GM18511 (cell line): ENCODE measurements around the gene CHRND.

Source experiments
- ATAC-seq: cut with Tn5 transposase; IDR thresholded peaks from one replicate; pipeline ENCODE4 v1.9.1; 2021; ENCODE audit warnings: mild to moderate bottlenecking, moderate library complexity; ENCODE audit not compliant: unreplicated experiment

The CHRND gene

GRCh38 chr2:232487385-232488096 lies 38.4 kb upstream of the CHRND start, which contains the start of gene ECEL1:
Gene ECEL1, minus strand, starts transcription at chr2:232487834. Its CDS starts 1,181 bp downstream, at chr2:232486653.
- no peak for ATAC-seq

GRCh38 chr2:232488097-232488711 lies 37.8 kb upstream of the CHRND start:
- no peak for ATAC-seq

GRCh38 chr2:232488721-232489300 lies 37.1 kb upstream of the CHRND start:
- no peak for ATAC-seq

- ATAC-seq, result no peak
These were observed 36.3 kb upstream of the CHRND start for GRCh38 chr2:232489516-232490220.

- ATAC-seq, result no peak
These were observed 35.5 kb upstream of the CHRND start for GRCh38 chr2:232490221-232491138.

GRCh38 chr2:232491139-232491780 lies 34.7 kb upstream of the CHRND start:
- no peak for ATAC-seq

- no peak for ATAC-seq
These were observed 33.6 kb upstream of the CHRND start for GRCh38 chr2:232492236-232492848.

- no peak for ATAC-seq
These were observed 32.8 kb upstream of the CHRND start for GRCh38 chr2:232492963-232493700.

GRCh38 chr2:232493701-232494474 lies 32.1 kb upstream of the CHRND start:
- ATAC-seq, result no peak

GRCh38 chr2:232494542-232494941 lies 31.4 kb upstream of the CHRND start:
- no peak for ATAC-seq

GRCh38 chr2:232495292-232495691 lies 30.7 kb upstream of the CHRND start:
- ATAC-seq, result no peak

- no peak for ATAC-seq
These were observed 29.3 kb upstream of the CHRND start for GRCh38 chr2:232496501-232497270.

- ATAC-seq, result no peak
These were observed 28.6 kb upstream of the CHRND start for GRCh38 chr2:232497348-232497747.

GRCh38 chr2:232498452-232498851 lies 27.5 kb upstream of the CHRND start:
- no peak for ATAC-seq

- ATAC-seq, result no peak
These were observed 24.6 kb upstream of the CHRND start for GRCh38 chr2:232501331-232501771.

- no peak for ATAC-seq
These were observed 24.1 kb upstream of the CHRND start for GRCh38 chr2:232501794-232502390.

- ATAC-seq, result no peak
These were observed 23.4 kb upstream of the CHRND start for GRCh38 chr2:232502511-232502910.
